ENCODE measurements around the gene GNA12.
"Not testable (repeated sequence)": the region's sequence is repeated elsewhere in the genome, so short reads cannot be mapped to it uniquely, and the experiment has no call there.

Gene GNA12

DNA sequence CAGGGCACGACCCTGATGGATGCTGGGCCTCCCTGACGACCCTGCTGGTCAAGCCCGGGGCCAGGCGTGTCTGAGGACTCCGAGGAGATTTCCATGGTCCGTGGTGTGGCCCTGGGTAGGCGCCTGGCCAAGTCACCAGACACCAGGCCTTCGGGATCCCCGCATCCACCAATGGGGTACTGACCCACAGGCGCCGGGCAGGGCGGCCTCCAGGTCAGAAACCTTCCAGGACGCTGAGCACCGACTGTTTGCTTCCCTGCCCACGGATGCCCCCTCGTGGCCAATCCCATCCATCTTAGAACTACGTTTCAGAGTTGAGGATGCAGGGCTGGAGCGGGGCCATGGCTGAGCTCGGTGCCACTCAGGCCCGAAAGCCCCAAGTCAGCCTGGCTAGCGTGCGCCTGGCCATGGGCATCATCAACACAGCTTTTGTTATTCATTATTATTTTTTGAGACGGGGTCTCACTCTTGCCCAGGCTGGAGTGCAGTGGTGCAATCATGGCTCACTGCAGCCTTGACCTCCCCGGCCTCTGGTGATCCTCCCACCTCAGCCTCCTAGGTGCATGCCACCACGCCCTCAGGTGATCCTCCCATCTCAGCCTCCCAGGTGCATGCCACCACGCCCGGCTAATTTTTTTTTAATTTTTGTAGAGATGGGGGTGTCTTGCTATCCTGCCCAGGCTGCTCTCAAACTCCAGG lies 163.2 kb downstream of the GNA12 start:
- H3K27me3 ChIP-seq (ENCODE audit: insufficient read depth, low read length) = peaks cover 3% of the 10 kb centered on the region; the same call in 1 of the 2 replicates
- no peak overlapping the region for H3K4me3 ChIP-seq (ENCODE audit: low read length)
- H3K9ac ChIP-seq (ENCODE audit: low read depth, low read length) = no peak overlapping the region
- no peaks in the 10 kb centered on the region for H3K36me3 ChIP-seq (ENCODE audit: insufficient read depth, low read length)
- H3K9me3 ChIP-seq (ENCODE audit: insufficient read depth, low read depth, low read length) = no peaks in the 10 kb centered on the region
- WGBS = 55% methylated on average over 26 of the region's 27 CpGs
- H3K4me1 ChIP-seq (ENCODE audit: insufficient read depth, low read length) = no peaks in the 10 kb centered on the region
- H3K27ac ChIP-seq (ENCODE audit: low read depth, low read length) = no peak overlapping the region

DNA sequence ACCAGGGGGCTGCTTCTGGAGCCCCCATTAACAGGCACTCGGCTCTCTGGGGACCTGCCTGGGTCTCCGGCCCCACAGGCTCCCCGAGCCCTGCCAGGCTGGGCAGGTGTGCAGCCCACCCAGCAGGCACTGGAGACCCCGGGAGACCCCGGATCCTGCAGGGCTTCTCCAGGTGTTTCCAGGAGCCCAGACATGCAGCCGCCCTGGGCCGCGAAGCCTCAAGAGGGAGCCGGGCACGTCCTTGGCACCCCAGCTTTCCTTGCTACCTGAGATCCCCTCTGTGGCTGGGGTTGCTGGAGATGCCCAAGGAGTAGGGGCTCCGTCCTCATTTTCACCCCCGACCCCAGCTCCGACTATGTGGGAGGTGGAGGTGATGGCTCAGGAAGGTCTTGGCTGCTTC lies 163.9 kb downstream of the GNA12 start:
- no peak overlapping the region for H3K9ac ChIP-seq (ENCODE audit: low read depth, low read length)
- no peaks in the 10 kb centered on the region for H3K36me3 ChIP-seq (ENCODE audit: insufficient read depth, low read length)
- no peaks in the 10 kb centered on the region for H3K27me3 ChIP-seq (ENCODE audit: insufficient read depth, low read length)
- H3K9me3 ChIP-seq (ENCODE audit: insufficient read depth, low read depth, low read length) = no peaks in the 10 kb centered on the region
- WGBS = 93% methylated on average over 13 of the region's 13 CpGs
- no peaks in the 10 kb centered on the region for H3K4me1 ChIP-seq (ENCODE audit: insufficient read depth, low read length)
- H3K4me3 ChIP-seq (ENCODE audit: low read length) = no peak overlapping the region
- no peak overlapping the region for H3K27ac ChIP-seq (ENCODE audit: low read depth, low read length)

DNA sequence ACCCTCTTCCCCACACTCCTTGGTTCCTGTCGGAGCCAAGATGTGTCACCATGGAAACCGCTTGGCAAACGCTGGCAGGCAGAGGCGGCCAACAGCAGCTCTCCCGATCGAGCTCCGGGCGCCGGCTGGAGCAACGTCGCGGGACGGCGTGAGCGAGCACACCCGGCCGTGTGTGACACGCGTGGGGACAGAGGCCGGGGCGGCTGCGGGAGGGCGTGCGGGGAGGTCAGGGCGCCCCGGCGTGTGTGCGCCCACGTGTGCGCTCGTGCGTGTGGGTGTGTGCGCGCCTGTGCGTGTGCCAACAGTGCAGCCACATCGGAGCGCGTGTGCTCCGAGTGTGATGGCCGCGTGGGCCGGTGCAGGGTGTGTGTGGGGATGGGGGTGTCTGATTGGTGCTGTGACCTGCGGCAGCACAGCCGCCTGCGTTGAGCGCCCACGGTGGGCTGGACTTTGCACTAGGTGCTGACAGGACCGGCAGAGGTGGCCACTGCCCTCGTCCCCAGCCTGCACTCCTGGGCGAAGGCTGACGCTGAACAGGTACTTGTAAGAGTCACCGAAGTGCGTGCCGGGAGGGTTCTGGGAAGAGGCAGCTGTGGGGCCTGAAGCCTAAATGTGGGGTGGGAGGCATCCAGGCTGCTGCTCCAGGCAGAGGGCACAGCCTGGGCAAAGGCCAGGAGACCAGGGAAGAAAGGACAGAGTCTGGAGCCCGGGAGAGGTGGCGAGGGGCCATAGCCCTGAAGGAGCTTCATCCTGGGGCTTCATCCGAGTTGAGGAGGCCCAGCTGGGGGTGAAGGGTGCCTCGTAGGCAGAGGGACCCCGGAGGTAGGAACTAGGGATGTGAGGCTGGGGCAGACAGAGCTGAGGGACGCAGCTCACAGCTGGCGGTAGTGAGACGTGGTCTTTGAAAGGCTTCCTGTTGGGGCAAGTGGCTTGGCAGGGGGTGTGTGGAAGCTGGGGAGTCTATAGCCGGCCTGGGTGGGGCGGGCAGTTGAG lies 164.7 kb downstream of the GNA12 start:
- H3K27ac ChIP-seq (ENCODE audit: low read depth, low read length); H3K4me3 ChIP-seq (ENCODE audit: low read length); H3K4me1 ChIP-seq (ENCODE audit: insufficient read depth, low read length); H3K36me3 ChIP-seq (ENCODE audit: insufficient read depth, low read length); H3K27me3 ChIP-seq (ENCODE audit: insufficient read depth, low read length); H3K9ac ChIP-seq (ENCODE audit: low read depth, low read length); H3K9me3 ChIP-seq (ENCODE audit: insufficient read depth, low read depth, low read length): not testable (repeated sequence)
- WGBS = 93% methylated on average over 61 of the region's 64 CpGs

DNA sequence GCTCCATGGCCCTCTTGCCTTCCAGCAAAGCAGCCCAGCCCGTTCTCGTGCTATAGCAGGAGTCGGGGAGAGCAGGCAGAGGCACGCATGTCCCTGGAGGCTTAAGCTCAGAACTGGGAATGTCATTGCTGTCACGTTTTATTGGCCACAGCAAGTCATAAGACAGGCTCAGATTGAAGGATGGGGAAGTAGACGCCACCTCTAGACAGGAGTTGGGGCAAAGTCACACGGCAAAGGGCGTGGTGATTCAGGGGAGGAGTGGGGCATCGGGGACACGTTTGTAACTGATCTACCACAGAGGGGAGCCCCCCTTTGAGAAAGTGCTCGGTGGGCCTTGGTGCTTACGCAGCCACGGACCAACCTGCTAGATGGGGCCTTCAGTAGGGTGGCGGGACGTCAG lies 165.7 kb downstream of the GNA12 start:
- not testable (repeated sequence) for H3K4me3 ChIP-seq (ENCODE audit: low read length); H3K36me3 ChIP-seq (ENCODE audit: insufficient read depth, low read length); H3K27me3 ChIP-seq (ENCODE audit: insufficient read depth, low read length); H3K4me1 ChIP-seq (ENCODE audit: insufficient read depth, low read length); H3K9me3 ChIP-seq (ENCODE audit: insufficient read depth, low read depth, low read length); H3K27ac ChIP-seq (ENCODE audit: low read depth, low read length); H3K9ac ChIP-seq (ENCODE audit: low read depth, low read length)
- WGBS = 90% methylated on average over 10 of the region's 15 CpGs
